Activated naive CD8-positive, alpha-beta T cell treated with anti-CD3 and anti-CD28 coated beads, Interleukin-2, amount 50 U/mL, for 24 hours (primary cell): ENCODE measurements around the gene HSFX3.
"Not testable (repeated sequence)": the region's sequence is repeated elsewhere in the genome, so short reads cannot be mapped to it uniquely, and the experiment has no call there.

Experiments
- ATAC-seq: fragments of 150-1000 bp; cut with Tn5 transposase; one replicate; pipeline ENCODE4 v1.10.0; 2021
- DNase-seq: peaks from one replicate; pipeline ENCODE4 v3.0.0; 2021
- H3K27ac Mint-ChIP-seq: one replicate; pipeline ENCODE4 v1.8.0; 2021; ENCODE audit warnings: mild to moderate bottlenecking, mixed read lengths
- H3K27me3 Mint-ChIP-seq: one replicate; pipeline ENCODE4 v1.8.0; 2021; ENCODE audit warnings: mixed read lengths
- H3K36me3 Mint-ChIP-seq: one replicate; pipeline ENCODE4 v1.8.0; 2021; ENCODE audit warnings: low read depth, mixed read lengths
- H3K4me1 Mint-ChIP-seq: one replicate; pipeline ENCODE4 v1.8.0; 2021; ENCODE audit warnings: mixed read lengths
- H3K4me3 Mint-ChIP-seq: one replicate; pipeline ENCODE4 v1.8.0; 2021; ENCODE audit warnings: mild to moderate bottlenecking, moderate library complexity, mixed read lengths
- H3K9me3 Mint-ChIP-seq: one replicate; pipeline ENCODE4 v1.8.0; 2021; ENCODE audit warnings: mixed read lengths

HSFX3 gene

DNA sequence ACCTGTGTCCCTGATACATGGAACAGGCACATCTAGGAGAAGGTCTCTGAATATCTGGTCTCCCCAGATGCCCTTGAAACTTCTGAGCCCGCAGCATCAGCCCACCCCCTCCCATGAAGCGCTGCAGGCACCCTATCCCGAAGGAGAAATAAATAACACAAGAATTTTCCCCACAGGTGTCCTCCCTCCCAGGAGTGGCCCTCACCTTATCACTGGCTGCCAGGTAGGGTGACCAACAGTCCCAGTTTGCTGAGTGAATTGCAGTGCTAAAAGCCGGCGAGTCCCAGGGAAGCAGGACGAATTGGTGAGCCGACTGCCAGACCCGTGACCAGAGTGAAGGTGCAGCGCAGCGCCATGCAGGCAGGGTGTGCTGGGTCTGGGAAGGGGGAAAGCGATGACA is 15.7 kb downstream of the HSFX3 start:
- DNase-seq, H3K27ac Mint-ChIP-seq, ATAC-seq, H3K4me3 Mint-ChIP-seq, H3K36me3 Mint-ChIP-seq, H3K9me3 Mint-ChIP-seq, H3K27me3 Mint-ChIP-seq: not testable (repeated sequence)
- peaks cover 25% of the 10 kb centered on the region for H3K4me1 Mint-ChIP-seq

DNA sequence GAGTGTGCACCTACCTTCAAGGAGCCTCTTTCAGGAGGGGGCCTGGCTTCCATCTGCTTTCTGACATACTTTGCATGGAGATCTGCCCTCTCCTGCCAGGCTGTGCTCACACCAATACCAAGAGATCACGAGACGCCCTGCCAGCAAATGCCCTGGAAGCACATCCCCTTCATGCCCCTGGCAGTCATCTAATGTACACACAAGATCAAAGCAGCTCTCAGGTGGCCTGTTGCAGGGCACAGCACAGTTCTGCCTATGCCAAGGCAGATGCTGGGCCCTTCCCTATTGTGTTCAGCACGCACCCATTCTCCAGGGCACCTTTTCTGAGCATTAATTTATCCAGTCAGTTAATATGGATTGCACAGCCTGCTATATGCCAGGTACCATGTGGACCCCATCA is 16.9 kb downstream of the HSFX3 start:
- H3K27me3 Mint-ChIP-seq, H3K4me3 Mint-ChIP-seq, DNase-seq, H3K27ac Mint-ChIP-seq, H3K9me3 Mint-ChIP-seq, ATAC-seq, H3K36me3 Mint-ChIP-seq: not testable (repeated sequence)
- H3K4me1 Mint-ChIP-seq = peaks cover 23% of the 10 kb centered on the region

DNA sequence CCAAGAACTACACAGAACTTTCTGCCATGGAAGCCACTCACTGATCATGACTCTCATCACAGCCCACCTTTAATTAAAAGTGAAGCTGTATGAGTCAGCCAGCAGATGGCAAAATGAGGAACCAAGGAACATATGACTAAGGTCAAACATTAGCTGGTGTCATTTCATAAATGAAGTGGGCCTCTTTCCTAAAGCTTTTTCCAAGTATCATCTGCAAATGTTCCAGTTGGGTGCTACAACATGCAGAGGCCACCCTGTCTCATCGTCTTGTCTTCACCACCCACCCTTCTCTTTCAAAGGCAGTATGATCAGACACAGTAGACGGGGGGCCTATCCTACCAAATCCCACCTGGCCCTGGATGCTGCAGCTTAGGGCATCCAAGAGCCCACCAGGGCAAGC is 18.1 kb downstream of the HSFX3 start:
- Mint-ChIP-seq H3K36me3 (peaks cover 5% of the 10 kb centered on the region), H3K4me3 (no peak overlapping the region)
- peak; percentile 80 for ATAC-seq

DNA sequence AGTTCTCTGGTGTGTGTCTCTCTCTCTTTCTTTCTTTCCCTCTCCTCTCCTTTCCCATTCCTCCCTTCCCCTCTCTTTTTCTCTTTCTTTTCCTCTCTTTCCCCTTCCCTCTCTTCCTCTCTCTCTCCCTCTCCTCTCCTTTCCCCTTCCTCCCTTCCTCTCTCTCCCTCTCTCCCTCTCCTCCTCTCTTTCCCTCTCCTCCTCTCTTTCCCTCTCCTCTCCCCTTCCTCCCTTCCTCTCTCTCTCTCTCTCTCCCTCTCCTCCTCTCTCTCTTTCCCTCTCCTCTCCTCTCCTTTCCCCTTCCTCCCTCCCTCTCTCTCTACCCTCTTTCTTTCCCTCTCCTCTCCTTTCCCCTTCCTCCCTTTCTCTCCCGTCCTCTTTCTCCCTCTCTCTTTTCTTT is 21.3 kb downstream of the HSFX3 start:
- DNase-seq = no peak
- Mint-ChIP-seq H3K27me3 (no peaks in the 10 kb centered on the region), H3K9me3 (no peaks in the 10 kb centered on the region), H3K4me3 (no peak overlapping the region), H3K27ac (no peak overlapping the region), H3K36me3 (peaks cover 5% of the 10 kb centered on the region), H3K4me1 (peaks cover 39% of the 10 kb centered on the region)
- ATAC-seq = no peak

More for the DNA sequence above, 18.1 kb downstream of the HSFX3 start:
- no peaks in the 10 kb centered on the region for H3K9me3 Mint-ChIP-seq
- no peak for DNase-seq
- H3K27ac Mint-ChIP-seq = peak overlapping the region; percentile 88
- H3K4me1 Mint-ChIP-seq = peaks cover 28% of the 10 kb centered on the region
- no peaks in the 10 kb centered on the region for H3K27me3 Mint-ChIP-seq

DNA sequence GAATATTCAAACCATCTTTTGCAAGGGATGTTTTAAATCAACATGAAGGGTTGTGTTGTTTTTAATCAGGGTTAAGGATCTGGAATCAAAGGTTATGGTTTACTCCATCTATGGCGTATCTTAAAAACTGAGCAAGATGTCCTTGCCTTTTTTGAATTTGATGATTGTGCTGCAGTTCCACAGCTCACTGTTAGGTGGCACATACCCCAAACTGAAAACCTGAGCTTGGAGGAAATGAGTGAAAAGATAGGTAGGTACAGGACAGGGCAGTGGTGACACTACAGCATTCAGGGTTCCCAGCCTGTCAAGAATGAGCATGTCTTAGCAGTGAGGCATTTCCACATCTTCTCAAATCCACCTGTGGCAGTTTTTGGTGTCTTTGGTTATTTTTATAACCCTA is 22.0 kb downstream of the HSFX3 start:
- peak overlapping the region; percentile 49 for H3K27ac Mint-ChIP-seq
- no peak for DNase-seq
- peaks cover 40% of the 10 kb centered on the region for H3K4me1 Mint-ChIP-seq
- no peaks in the 10 kb centered on the region for H3K9me3 Mint-ChIP-seq
- H3K36me3 Mint-ChIP-seq = peaks cover 5% of the 10 kb centered on the region
- no peaks in the 10 kb centered on the region for H3K27me3 Mint-ChIP-seq
- no peak overlapping the region for H3K4me3 Mint-ChIP-seq
- no peak for ATAC-seq

DNA sequence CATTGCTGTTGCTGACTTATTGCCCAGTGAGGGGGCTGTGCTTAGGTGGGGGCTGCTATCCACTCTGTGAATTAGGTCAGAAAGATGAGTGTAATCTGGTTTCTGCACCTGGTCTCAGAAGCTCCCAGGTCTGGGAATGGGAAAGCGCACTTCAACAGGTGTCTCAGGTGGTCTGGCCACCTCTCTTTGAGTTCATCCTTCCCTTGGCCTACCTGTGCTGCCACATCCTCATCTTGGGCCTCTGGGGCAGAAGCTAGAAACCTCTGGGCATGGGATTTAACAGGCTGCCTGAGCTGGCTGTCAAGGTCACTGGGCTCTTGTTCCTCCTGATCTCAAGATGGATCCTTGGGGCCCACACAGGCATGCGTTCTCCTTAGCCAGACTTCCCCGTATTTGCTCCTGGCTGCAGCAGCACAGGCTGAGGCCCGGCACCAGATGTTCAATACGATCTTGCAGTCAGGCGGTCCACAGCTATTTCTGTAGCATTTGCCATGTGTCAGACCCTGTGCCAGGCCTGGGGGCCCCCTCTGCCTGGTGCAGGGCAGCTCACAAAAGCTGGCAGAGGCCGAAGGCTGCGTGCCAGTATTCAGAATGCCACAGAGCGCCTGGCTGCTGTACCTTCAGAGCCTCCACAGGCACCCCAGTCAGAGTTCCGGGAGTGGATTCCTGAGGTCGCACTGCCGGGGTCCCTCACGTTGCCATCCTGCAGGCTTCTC is 23.2 kb downstream of the HSFX3 start:
- H3K27me3 Mint-ChIP-seq, H3K9me3 Mint-ChIP-seq, ATAC-seq, H3K4me3 Mint-ChIP-seq, H3K36me3 Mint-ChIP-seq, DNase-seq: not testable (repeated sequence)
- peaks cover 35% of the 10 kb centered on the region for H3K4me1 Mint-ChIP-seq
- peak overlapping the region; percentile 56 for H3K27ac Mint-ChIP-seq

DNA sequence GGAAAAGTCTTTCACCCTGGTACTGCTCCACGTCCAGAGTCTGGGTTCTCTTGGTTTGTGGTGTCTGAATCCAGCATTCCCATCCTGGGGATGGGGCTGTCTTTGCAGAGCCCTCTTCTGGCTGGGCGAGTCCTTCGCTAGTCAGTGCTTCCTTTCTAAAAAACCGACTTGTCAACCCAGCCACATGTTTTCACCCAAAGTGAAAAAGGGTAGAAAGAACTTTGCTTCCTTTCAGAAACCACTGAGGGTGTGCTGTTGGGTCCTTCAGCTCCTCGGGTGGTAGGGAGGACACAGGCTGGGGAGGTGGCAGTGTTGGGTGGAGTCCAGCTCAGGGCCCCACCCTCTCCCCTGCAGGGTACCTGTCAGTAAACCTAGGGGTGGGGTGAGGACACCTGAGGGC is 23.8 kb downstream of the HSFX3 start:
- ATAC-seq = peak; percentile 35
- not testable (repeated sequence) for DNase-seq, H3K36me3 Mint-ChIP-seq, H3K4me3 Mint-ChIP-seq, H3K9me3 Mint-ChIP-seq, H3K27me3 Mint-ChIP-seq
- Mint-ChIP-seq H3K27ac (peak overlapping the region; percentile 56), H3K4me1 (peaks cover 35% of the 10 kb centered on the region)

DNA sequence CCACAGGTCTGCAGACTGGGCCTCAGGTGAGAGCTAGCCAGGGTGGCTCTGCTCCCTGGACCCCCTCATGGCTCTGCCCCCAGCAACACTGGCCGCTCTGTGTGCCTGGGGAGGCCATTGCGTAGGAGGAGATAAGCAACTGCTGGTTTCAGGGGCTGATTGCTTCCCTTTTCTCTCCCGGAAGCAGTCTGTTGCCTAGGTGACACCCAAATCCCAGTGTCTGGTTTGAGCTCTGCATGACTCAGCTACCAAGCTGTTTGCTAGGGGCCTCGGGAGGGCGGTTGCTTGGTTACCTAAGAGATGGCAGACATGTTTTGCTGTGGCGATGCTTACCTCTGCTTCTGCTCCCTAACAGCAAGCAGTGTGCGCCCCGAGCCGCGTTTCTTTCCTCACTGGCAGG is 24.3 kb downstream of the HSFX3 start:
- H3K27ac Mint-ChIP-seq, H3K27me3 Mint-ChIP-seq, H3K4me3 Mint-ChIP-seq, H3K9me3 Mint-ChIP-seq, H3K36me3 Mint-ChIP-seq: not testable (repeated sequence)
- DNase-seq (peak; percentile 46), ATAC-seq (peak; percentile 89)
- peaks cover 37% of the 10 kb centered on the region for H3K4me1 Mint-ChIP-seq

DNA sequence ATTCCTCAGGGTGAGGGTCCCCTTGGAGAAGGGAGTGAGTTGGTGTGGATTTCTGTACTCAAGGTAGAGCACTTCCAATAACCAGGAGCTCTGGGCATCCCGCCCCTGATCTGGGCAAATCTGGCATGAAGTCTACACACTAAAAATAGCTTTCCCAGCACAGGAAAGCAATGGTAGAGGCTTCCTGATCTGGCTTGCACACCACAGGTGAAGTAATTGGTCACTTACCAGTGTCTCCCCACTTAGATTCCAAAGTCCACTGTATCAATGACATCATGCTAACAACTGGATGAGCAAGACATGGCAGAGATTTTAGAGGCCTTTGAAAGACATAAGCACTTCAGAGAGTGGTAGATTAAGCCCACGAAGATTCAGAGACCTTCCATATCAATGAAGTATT is 26.8 kb downstream of the HSFX3 start:
- H3K27me3 Mint-ChIP-seq = peaks cover 4% of the 10 kb centered on the region
- no peak for ATAC-seq
- no peaks in the 10 kb centered on the region for H3K36me3 Mint-ChIP-seq
- no peak for DNase-seq
- peaks cover 45% of the 10 kb centered on the region for H3K4me1 Mint-ChIP-seq
- H3K9me3 Mint-ChIP-seq = no peaks in the 10 kb centered on the region
- H3K27ac Mint-ChIP-seq = no peak overlapping the region
- H3K4me3 Mint-ChIP-seq = no peak overlapping the region

DNA sequence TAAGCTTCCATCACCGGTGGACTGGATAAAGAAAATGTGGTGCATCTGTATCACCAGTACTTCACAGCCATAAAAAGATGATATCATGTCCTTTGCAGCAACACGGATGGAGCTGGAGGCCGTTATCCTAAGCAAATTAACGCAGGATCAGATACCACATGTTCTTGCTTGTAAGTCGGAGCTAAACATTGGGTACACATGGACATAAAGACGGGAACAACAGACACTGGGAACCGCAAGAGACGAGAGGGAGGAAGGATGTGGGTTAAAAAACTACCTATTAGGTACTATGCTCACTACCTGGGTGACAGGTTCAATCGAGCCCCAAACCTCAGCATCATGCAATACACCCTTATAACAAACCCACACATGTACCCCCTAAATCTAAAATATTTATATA is 28.3 kb downstream of the HSFX3 start:
- peaks cover 49% of the 10 kb centered on the region for H3K4me1 Mint-ChIP-seq
- ATAC-seq (no peak), DNase-seq (no peak)
- peaks cover 4% of the 10 kb centered on the region for H3K27me3 Mint-ChIP-seq
- no peak overlapping the region for H3K4me3 Mint-ChIP-seq
- H3K36me3 Mint-ChIP-seq = no peaks in the 10 kb centered on the region
- H3K27ac Mint-ChIP-seq = no peak overlapping the region
- no peaks in the 10 kb centered on the region for H3K9me3 Mint-ChIP-seq

DNA sequence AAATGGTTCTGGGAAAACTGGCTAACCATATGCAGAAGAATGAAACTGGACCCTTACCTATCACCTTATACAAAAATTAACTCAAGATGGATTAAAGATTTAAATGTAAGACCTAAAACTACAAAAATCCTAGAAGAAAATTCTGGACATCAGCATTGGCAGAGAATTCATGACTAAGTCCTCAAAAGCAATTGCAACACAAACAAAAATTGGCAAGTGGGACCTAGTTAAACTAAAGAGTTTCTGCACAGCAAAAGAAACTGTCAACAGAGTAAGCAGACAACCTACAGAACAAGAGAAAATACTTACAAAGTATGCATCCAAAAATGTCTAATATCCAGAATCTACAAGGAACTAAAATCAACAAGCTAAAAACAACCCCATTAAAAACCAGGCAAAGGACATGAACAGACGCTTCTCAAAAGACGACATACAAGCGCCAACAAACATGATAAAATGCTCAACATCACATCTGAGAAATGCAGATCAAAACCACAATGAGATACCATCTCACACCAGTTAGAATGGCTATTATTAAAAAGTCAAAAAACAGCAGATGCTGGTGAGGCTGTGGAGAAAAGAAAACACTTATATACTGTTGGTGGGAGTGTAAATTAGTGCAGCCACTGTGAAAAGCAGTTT is 29.0 kb downstream of the HSFX3 start:
- not testable (repeated sequence) for H3K9me3 Mint-ChIP-seq, H3K27me3 Mint-ChIP-seq, DNase-seq, ATAC-seq, H3K27ac Mint-ChIP-seq, H3K4me3 Mint-ChIP-seq, H3K36me3 Mint-ChIP-seq
- H3K4me1 Mint-ChIP-seq = peaks cover 52% of the 10 kb centered on the region

DNA sequence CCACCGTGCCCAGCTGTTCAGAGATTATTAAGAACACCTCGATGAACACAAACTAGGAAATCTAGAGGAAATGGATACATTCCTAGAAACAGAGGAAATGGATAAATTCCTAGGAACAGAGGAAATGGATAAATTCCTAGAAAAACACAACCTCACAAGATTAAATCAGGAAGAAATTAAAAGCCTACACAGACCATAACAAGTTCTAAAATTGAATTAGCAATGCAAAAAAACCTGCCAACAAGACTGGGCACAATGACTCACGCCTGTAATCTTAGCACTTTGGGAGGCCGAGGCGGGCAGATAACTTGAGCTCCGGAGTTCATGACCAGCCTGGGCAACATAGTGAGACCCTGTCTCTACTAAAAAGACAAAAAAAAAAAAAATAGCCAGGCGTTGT is 31.5 kb downstream of the HSFX3 start:
- H3K4me1 Mint-ChIP-seq = peaks cover 59% of the 10 kb centered on the region
- ATAC-seq (no peak), DNase-seq (no peak)
- H3K27ac Mint-ChIP-seq = no peak overlapping the region
- H3K9me3 Mint-ChIP-seq = no peaks in the 10 kb centered on the region
- H3K27me3 Mint-ChIP-seq = peaks cover 4% of the 10 kb centered on the region
- H3K4me3 Mint-ChIP-seq = no peak overlapping the region
- no peaks in the 10 kb centered on the region for H3K36me3 Mint-ChIP-seq

DNA sequence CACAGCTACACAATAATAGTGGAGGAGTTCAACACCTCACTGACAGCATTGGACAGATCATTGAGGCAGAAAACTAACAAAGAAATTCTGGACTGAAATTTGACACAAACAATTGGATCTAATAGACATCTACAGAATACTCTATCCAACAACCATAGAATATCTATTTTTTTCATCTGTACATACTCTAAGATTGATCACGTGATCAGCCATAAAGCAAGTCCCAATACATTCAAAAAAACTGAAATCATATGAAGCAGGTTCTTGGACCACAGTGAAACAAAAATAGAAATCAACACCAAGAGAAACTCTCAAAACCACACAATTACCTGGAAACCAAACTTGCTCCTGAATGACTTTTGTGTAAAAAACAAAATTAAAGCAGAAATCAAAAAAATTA is 32.4 kb downstream of the HSFX3 start:
- no peak for ATAC-seq
- Mint-ChIP-seq H3K4me1 (peaks cover 60% of the 10 kb centered on the region), H3K27me3 (peaks cover 4% of the 10 kb centered on the region), H3K27ac (no peak overlapping the region), H3K36me3 (no peaks in the 10 kb centered on the region), H3K9me3 (no peaks in the 10 kb centered on the region), H3K4me3 (no peak overlapping the region)
- DNase-seq = no peak

DNA sequence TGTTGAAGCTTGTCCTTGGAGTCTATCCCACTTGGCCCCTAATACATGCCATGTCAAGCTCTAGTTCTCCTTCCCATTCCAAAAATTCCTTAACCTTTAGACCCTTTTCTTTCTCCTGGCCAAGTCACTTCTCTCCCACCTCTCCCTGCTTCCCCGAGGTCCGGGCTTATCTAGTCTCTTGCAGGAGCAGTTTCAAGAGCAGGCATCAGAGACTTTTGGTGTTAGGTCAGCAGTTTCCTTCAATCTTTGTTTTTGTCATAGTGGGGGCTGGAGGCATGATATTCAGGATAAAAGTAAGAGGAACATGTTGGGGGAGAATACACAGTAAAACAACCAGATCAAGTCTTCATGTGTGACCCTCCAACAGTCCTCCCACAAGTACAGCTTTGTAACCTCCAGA is 33.1 kb downstream of the HSFX3 start:
- H3K9me3 Mint-ChIP-seq = no peaks in the 10 kb centered on the region
- H3K4me1 Mint-ChIP-seq = peaks cover 57% of the 10 kb centered on the region
- no peak for DNase-seq
- H3K27me3 Mint-ChIP-seq = peaks cover 4% of the 10 kb centered on the region
- no peak overlapping the region for H3K27ac Mint-ChIP-seq
- H3K4me3 Mint-ChIP-seq = no peak overlapping the region
- H3K36me3 Mint-ChIP-seq = no peaks in the 10 kb centered on the region
- ATAC-seq = no peak

DNA sequence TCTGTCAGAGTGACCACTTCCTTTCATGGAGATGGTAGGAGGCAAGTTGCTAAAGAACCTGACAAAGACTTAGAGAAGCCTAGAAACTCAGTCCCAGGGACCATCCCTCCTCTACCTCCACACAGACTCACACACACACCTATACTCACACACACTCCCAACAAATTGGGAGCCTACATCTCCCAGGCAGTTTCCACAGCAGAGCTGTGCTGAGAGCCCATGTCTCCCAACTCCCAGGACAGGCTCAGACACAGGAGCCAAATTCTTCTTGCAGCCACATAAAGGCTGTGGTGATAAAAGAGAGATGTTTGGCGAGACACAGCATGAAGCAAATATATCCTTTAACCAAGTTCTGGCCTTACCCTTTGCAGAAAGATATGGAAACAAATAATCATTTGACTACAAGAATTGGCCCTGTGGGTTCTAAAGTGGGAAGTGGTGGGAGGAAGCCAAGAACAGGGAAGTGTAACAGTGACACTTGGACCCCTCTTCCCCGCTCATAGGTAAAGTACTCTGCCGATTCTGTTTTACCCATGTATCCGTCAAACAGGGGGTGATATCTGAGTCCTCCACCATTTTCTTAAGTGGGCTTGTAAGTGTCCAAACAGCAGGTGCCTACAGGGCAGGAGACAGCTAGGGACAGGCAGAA is 33.6 kb downstream of the HSFX3 start:
- peak; percentile 30 for ATAC-seq
- Mint-ChIP-seq H3K36me3 (no peaks in the 10 kb centered on the region), H3K9me3 (no peaks in the 10 kb centered on the region), H3K27ac (peak overlapping the region; percentile 7), H3K4me3 (no peak overlapping the region), H3K27me3 (peaks cover 4% of the 10 kb centered on the region), H3K4me1 (peaks cover 53% of the 10 kb centered on the region)
- no peak for DNase-seq
